Neural cell (in vitro differentiated cells): Measurements from ENCODE around the gene SRPK1. TPM values are rescaled to one million over a fixed set of nuclear protein-coding genes. Genes with fewer than 3 reads are reported as not detected.

Experiments used
- H2AFZ ChIP-seq: fragments of 200-600, 300-800 bp; sonication (generic), shearing (Covaris generic); 2 replicates; pipeline ENCODE4 v1.6.0; 2014; ENCODE audit warnings: low read depth, mild to moderate bottlenecking, antibody characterized with exemption, low read length, moderate library complexity
- H3F3A ChIP-seq: fragments of 200-600 bp; shearing (Covaris generic); 2 replicates; pipeline ENCODE4 v1.6.1; 2016; ENCODE audit warnings: mild to moderate bottlenecking, moderate library complexity, mixed read lengths, antibody characterized with exemption, low read length; ENCODE audit not compliant: insufficient read depth, poor library complexity, severe bottlenecking
- H3K27ac ChIP-seq: fragments of 200-600, 300-800 bp; sonication (generic), shearing (Covaris generic); 2 replicates; pipeline ENCODE4 v1.5.1; 2014; ENCODE audit warnings: mild to moderate bottlenecking, low read length, moderate library complexity
- H3K27me3 ChIP-seq: fragments of 300-800, 200-600 bp; sonication (generic), shearing (Covaris generic); 2 replicates; pipeline ENCODE4 v1.6.0; 2014; ENCODE audit warnings: mild to moderate bottlenecking, low read depth, low read length, moderate library complexity; ENCODE audit not compliant: insufficient read depth
- H3K36me3 ChIP-seq: fragments of 300-800, 200-600 bp; sonication (generic), shearing (Covaris generic); 2 replicates; pipeline ENCODE4 v1.5.1; 2014; ENCODE audit warnings: mild to moderate bottlenecking, antibody characterized with exemption, low read length, moderate library complexity; ENCODE audit not compliant: insufficient read depth
- H3K4me2 ChIP-seq: fragments of 300-800, 200-600 bp; sonication (generic), shearing (Covaris generic); 2 replicates; pipeline ENCODE4 v1.6.0; 2014; ENCODE audit warnings: mild to moderate bottlenecking, low read length
- H3K4me3 ChIP-seq: fragments of 300-800, 200-600 bp; sonication (generic), shearing (Covaris generic); 2 replicates; pipeline ENCODE4 v1.5.1; 2014; ENCODE audit warnings: mild to moderate bottlenecking, low read length, moderate library complexity
- H3K79me2 ChIP-seq: fragments of 200-600 bp; shearing (Covaris generic); replicated peaks from 2 replicates; pipeline ENCODE4 v1.6.0; 2014; ENCODE audit warnings: mild to moderate bottlenecking, low read length, moderate library complexity; ENCODE audit not compliant: insufficient read depth
- H3K9ac ChIP-seq: fragments of 300-800, 200-600 bp; sonication (generic), shearing (Covaris generic); 2 replicates; pipeline ENCODE4 v1.6.1; 2016; ENCODE audit warnings: mild to moderate bottlenecking, low read length, mixed read lengths
- H3K9me2 ChIP-seq: fragments of 200-600 bp; shearing (Covaris generic); 2 replicates; pipeline ENCODE4 v1.6.1; 2016; ENCODE audit warnings: mild to moderate bottlenecking, low read length, mixed read lengths; ENCODE audit not compliant: insufficient read depth
- H3K9me3 ChIP-seq: fragments of 200-600, 300-800 bp; sonication (generic), shearing (Covaris generic); 2 replicates; pipeline ENCODE4 v1.6.1; 2016; ENCODE audit warnings: mild to moderate bottlenecking, mixed run types, low read length, moderate library complexity, mixed read lengths
- H4K20me1 ChIP-seq: fragments of 200-600 bp; shearing (Covaris generic); 2 replicates; pipeline ENCODE4 v1.6.1; 2016; ENCODE audit warnings: mild to moderate bottlenecking, mixed run types; ENCODE audit not compliant: insufficient read depth
- CTCF ChIP-seq: fragments of 450-650 bp; IDR thresholded peaks from 2 replicates; pipeline ENCODE4 v1.5.1; 2014; ENCODE audit warnings: antibody characterized with exemption, mild to moderate bottlenecking, moderate library complexity; ENCODE audit not compliant: poor library complexity, severe bottlenecking
- EP300 ChIP-seq: fragments of 450-650 bp; conservative IDR thresholded peaks from 2 replicates; pipeline ENCODE4 v1.6.1; 2014; ENCODE audit warnings: antibody characterized with exemption, mild to moderate bottlenecking, moderate library complexity; ENCODE audit not compliant: poor library complexity, severe bottlenecking
- EZH2 ChIP-seq: fragments of 200-600, 300-800 bp; shearing (Covaris generic), sonication (generic); IDR thresholded peaks from 2 replicates; pipeline ENCODE4 v1.6.1; 2014; ENCODE audit warnings: antibody characterized with exemption, low read length, borderline replicate concordance, mild to moderate bottlenecking; ENCODE audit not compliant: insufficient read depth, poor library complexity, severe bottlenecking
- MXI1 ChIP-seq: fragments of 450-650 bp; conservative IDR thresholded peaks from 2 replicates; pipeline ENCODE4 v1.6.1; 2014; ENCODE audit warnings: antibody characterized with exemption, mild to moderate bottlenecking; ENCODE audit not compliant: poor library complexity, severe bottlenecking
- POLR2AphosphoS5 ChIP-seq: IDR thresholded peaks from 2 replicates; pipeline ENCODE4 v1.6.1; 2012
- RAD21 ChIP-seq: fragments of 450-650 bp; conservative IDR thresholded peaks from 2 replicates; pipeline ENCODE4 v1.6.1; 2014; ENCODE audit warnings: antibody characterized with exemption, mild to moderate bottlenecking, moderate library complexity
- REST ChIP-seq: IDR thresholded peaks from 2 replicates; pipeline ENCODE4 v1.6.1; 2012; ENCODE audit warnings: borderline replicate concordance
- SMC3 ChIP-seq: fragments of 450-650 bp; conservative IDR thresholded peaks from 2 replicates; pipeline ENCODE4 v1.6.1; 2014; ENCODE audit warnings: antibody characterized with exemption, mild to moderate bottlenecking, moderate library complexity; ENCODE audit not compliant: poor library complexity
- TAF1 ChIP-seq: IDR thresholded peaks from 2 replicates; pipeline ENCODE4 v1.6.1; 2012; ENCODE audit warnings: low read depth
- polyA plus RNA-seq: library from polyadenylated mRNA; depleted of rRNA; stranded (reverse); fragments of >200 nt; gene quantifications from 2 replicates; pipeline ENCODE4 v1.2.3, GENCODE V29; 2014

Gene SRPK1
- polyA plus RNA-seq, 1 donor from 2014 or later = 39.9 TPM

- Histone ChIP-seq H3K27me3 (no peaks in the 10 kb centered on the region), H4K20me1 (no peaks in the 10 kb centered on the region), H2AFZ (no peak overlapping the region), H3K36me3 (no peaks in the 10 kb centered on the region), H3K9me2 (no peaks in the 10 kb centered on the region), H3K79me2 (no peaks in the 10 kb centered on the region), H3K4me3 (no peak overlapping the region), H3F3A (no peaks in the 10 kb centered on the region), H3K4me2 (no peak overlapping the region), H3K9me3 (no peaks in the 10 kb centered on the region), H3K27ac (no peak overlapping the region), H3K9ac (no peak overlapping the region)
- TF ChIP-seq POLR2AphosphoS5 (no peak), RAD21 (no peak), SMC3 (no peak), MXI1 (no peak), EZH2 (no peak), TAF1 (no peak), REST (no peak), EP300 (no peak), CTCF (no peak)
These were observed 15.9 kb upstream of the SRPK1 start for GRCh38 chr6:35936681-35937359.

GRCh38 chr6:35935469-35935868 is 14.6 kb upstream of the SRPK1 start:
- Histone ChIP-seq H3K27me3 (no peaks in the 10 kb centered on the region), H4K20me1 (no peaks in the 10 kb centered on the region), H3K79me2 (no peaks in the 10 kb centered on the region), H3K27ac (no peak overlapping the region), H3K9ac (no peak overlapping the region), H3K4me2 (no peak overlapping the region), H3K36me3 (no peaks in the 10 kb centered on the region), H3K4me3 (no peak overlapping the region), H3F3A (no peaks in the 10 kb centered on the region), H3K9me3 (no peaks in the 10 kb centered on the region), H2AFZ (no peak overlapping the region), H3K9me2 (no peaks in the 10 kb centered on the region)
- TF ChIP-seq TAF1 (no peak), MXI1 (no peak), EP300 (no peak), EZH2 (no peak), SMC3 (no peak), POLR2AphosphoS5 (no peak), RAD21 (no peak), REST (no peak), CTCF (no peak)
